K562 (cell line): ENCODE data around the gene CLP1. TPM values are rescaled to one million over a fixed set of nuclear protein-coding genes. Genes with fewer than 3 reads are reported as not detected.

ENCODE experiments used
- BCOR ChIP-seq: fragments of 450-650 bp; IDR thresholded peaks from 2 replicates; pipeline ENCODE4 v1.6.1; 2016
- CBFB ChIP-seq: sonication (generic); formaldehyde crosslinking; IDR thresholded peaks from 2 replicates; pipeline ENCODE4 v1.4.0; 2020; ENCODE audit warnings: mild to moderate bottlenecking, missing genetic modification reagents
- GATA2 ChIP-seq: sonication (generic); formaldehyde crosslinking; IDR thresholded peaks from 2 replicates; pipeline ENCODE4 v1.4.0; 2020; ENCODE audit warnings: mild to moderate bottlenecking, missing genetic modification reagents
- HNRNPLL ChIP-seq: fragments of 200-400 bp; formaldehyde crosslinking; IDR thresholded peaks from 2 replicates; pipeline ENCODE4 v1.6.1; 2017; ENCODE audit warnings: low read length, low read depth, mild to moderate bottlenecking; ENCODE audit not compliant: poor library complexity, severe bottlenecking
- HOMEZ ChIP-seq: fragments of 250-450 bp; sonication (Bioruptor Pico); IDR thresholded peaks from 2 replicates; pipeline ENCODE4 v1.4.0; 2020; ENCODE audit warnings: mild to moderate bottlenecking, moderate library complexity
- IRF9 ChIP-seq: fragments of 450-650 bp; IDR thresholded peaks from 2 replicates; pipeline ENCODE4 v1.6.1; 2016; ENCODE audit warnings: missing biosample characterization, missing genetic modification characterization
- LCOR ChIP-seq: sonication (generic); formaldehyde crosslinking; IDR thresholded peaks from 2 replicates; pipeline ENCODE4 v1.8.0; 2022; ENCODE audit warnings: mild to moderate bottlenecking, missing genetic modification reagents
- MIER1 ChIP-seq: fragments of 450-650 bp; IDR thresholded peaks from 2 replicates; pipeline ENCODE4 v1.6.1; 2016; ENCODE audit warnings: antibody characterized with exemption, mild to moderate bottlenecking, low read depth
- MYC ChIP-seq, 2 experiments: fragments of 250-450 bp in 1 of 2; sonication (Bioruptor Pico) in 1 of 2; IDR thresholded peaks; 2 replicates each; pipeline versions ENCODE4 v1.5.1 to v1.6.1; 2012 to 2021; ENCODE audit warnings: low read depth in 2 of 2, borderline replicate concordance in 1 of 2, improper control_type of control experiment in 1 of 2, low read length in 1 of 2, mild to moderate bottlenecking in 1 of 2, moderate library complexity in 1 of 2
- NR2C2 ChIP-seq, 2 experiments: fragments of 200-800 bp in 1 of 2; sonication (Bioruptor generic) in 1 of 2; sonication (generic) in 1 of 2; formaldehyde crosslinking in 1 of 2; IDR thresholded peaks; 2 replicates each; pipeline versions ENCODE4 v1.6.1 to v1.8.0; 2016 to 2022; ENCODE audit warnings: mild to moderate bottlenecking in 1 of 2, missing compliant biosample characterization in 1 of 2, missing genetic modification characterization in 1 of 2, missing genetic modification reagents in 1 of 2
- SIN3A ChIP-seq, 2 experiments: fragments of 150-350 bp in 1 of 2; IDR thresholded peaks; 2 replicates each; pipeline ENCODE4 v1.6.1; 2011 to 2016; ENCODE audit warnings: borderline replicate concordance in 2 of 2, low read depth in 2 of 2, low read length in 2 of 2, mild to moderate bottlenecking in 2 of 2, moderate library complexity in 2 of 2; ENCODE audit not compliant: control insufficient read depth in 1 of 2
- SLC30A9 ChIP-seq: fragments of 250-450 bp; sonication (Bioruptor Pico); IDR thresholded peaks from 2 replicates; pipeline ENCODE4 v1.8.0; 2022; ENCODE audit warnings: mild to moderate bottlenecking, moderate library complexity
- SMARCA5 ChIP-seq: fragments of 450-650 bp; IDR thresholded peaks from 2 replicates; pipeline ENCODE4 v1.6.1; 2016
- WHSC1 ChIP-seq: IDR thresholded peaks from one replicate; pipeline ENCODE4 v1.6.1; 2012; ENCODE audit warnings: low read length, control low read depth, inconsistent platforms
- ZNF24 ChIP-seq: fragments of 450-650 bp; IDR thresholded peaks from 2 replicates; pipeline ENCODE4 v1.6.1; 2016
- ZNF436 ChIP-seq: fragments of 250-450, 450-650 bp; sonication (Bioruptor Pico); formaldehyde crosslinking; IDR thresholded peaks from 2 replicates; pipeline ENCODE4 v1.7.0; 2020; ENCODE audit warnings: mild to moderate bottlenecking
- ZNF584 ChIP-seq: fragments of 200-800 bp; sonication (Bioruptor generic); IDR thresholded peaks from 2 replicates; pipeline ENCODE4 v1.6.1; 2016; ENCODE audit warnings: low read depth, mild to moderate bottlenecking, missing genetic modification characterization, missing compliant biosample characterization
- ZNF586 ChIP-seq: fragments of 450-650 bp; formaldehyde crosslinking; conservative IDR thresholded peaks from 2 replicates; pipeline ENCODE4 v1.4.0; 2020; ENCODE audit warnings: mild to moderate bottlenecking, moderate library complexity
- ZZZ3 ChIP-seq: fragments of 450-650 bp; IDR thresholded peaks from 2 replicates; pipeline ENCODE4 v1.6.1; 2016; ENCODE audit warnings: antibody characterized with exemption, mild to moderate bottlenecking, moderate library complexity
- polyA plus RNA-seq, 8 experiments: library from polyadenylated mRNA; depleted of rRNA in 4 of 8; stranded (reverse) in 5 of 8; unstranded in 3 of 8; fragments of >200 nt; fragmentation: Nextera tagmentation in 2 of 8; fragmentation: Illumina TruSeq in 1 of 8; extraction: Ambion mirVana in 2 of 8; extraction: Trizol in 1 of 8; gene quantifications; 2 replicates each; pipeline versions ENCODE4 v1.2.1 to v1.2.3, GENCODE V29; 2011 to 2014; ENCODE audit warnings: inconsistent platforms in 1 of 8, missing spikeins in 1 of 8
- total RNA-seq, 7 experiments: library from RNA; depleted of rRNA in 6 of 7; stranded (reverse); fragments of >200 nt in 6 of 7; fragmentation: Illumina TruSeq in 2 of 7; extraction: Trizol in 2 of 7; gene quantifications; 2 replicates each; pipeline versions ENCODE4 v1.2.1 to v1.2.3, GENCODE V29; 2011 to 2021; ENCODE audit warnings: low replicate concordance in 1 of 7
- TF ChIP-seq, protein P1 (sequence below), 2 experiments: fragments of 450-650 bp; IDR thresholded peaks; 2 replicates each; pipeline ENCODE4 v1.6.1; 2018; ENCODE audit warnings: mild to moderate bottlenecking in 2 of 2, low read depth in 1 of 2; ENCODE audit not compliant: partially characterized antibody in 2 of 2
- TF ChIP-seq, protein P2 (sequence below): sonication (generic); formaldehyde crosslinking; IDR thresholded peaks from 2 replicates; pipeline ENCODE4 v1.4.0; 2020; ENCODE audit warnings: mild to moderate bottlenecking, missing genetic modification reagents

The CLP1 gene
- total and polyA plus RNA-seq, 9 of the 15 experiments (the other 6 are each of a cell fraction or from before 2014, with no cell fraction given), result 19.1 to 46.2 (median 27.8) TPM

DNA sequence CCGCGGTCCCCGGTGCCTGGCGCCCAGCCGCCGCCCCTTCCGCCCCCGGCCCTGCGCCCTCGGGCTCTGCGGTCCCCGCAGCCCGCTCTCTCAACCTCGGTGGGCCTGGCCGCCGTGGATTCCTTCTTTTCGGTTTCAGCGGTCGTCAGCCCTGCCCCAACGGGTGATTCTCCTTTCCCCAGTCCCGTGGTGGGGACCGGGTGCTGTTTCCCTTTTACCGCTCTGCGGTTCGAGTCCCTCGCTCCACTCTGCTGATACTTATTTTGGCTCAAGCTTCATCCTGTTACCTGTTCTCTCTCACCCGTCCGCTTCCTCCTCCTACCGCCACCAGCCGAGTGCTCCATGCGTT, 10.8 kb downstream of the CLP1 start (continued):
- TF ChIP-seq SIN3A (IDR thresholded peaks at IDR 0.05; ENCODE audit: borderline replicate concordance in 2 of 2, control insufficient read depth in 1 of 2, low read depth in 2 of 2, low read length in 2 of 2) (0 out of 4 replicates have a peak, but pooled peaks of 1 of the 2 experiments have one; percentile 26), ZZZ3 (no peak), SLC30A9 (no peak), IRF9 (no peak), ZNF24 (no peak), MIER1 (no peak), GATA2 (CRISPR knock-in tag) (no peak), NR2C2 (CRISPR knock-in tag; IDR thresholded peaks at IDR 0.05) (no peak), NR2C2 (tag; IDR thresholded peaks at IDR 0.05) (no peak), HOMEZ (CRISPR knock-in tag) (no peak), CBFB (CRISPR knock-in tag) (no peak), HNRNPLL (no peak), ZNF436 (CRISPR knock-in tag) (no peak), LCOR (no peak), ZNF584 (CRISPR knock-in tag) (no peak), BCOR (no peak), SMARCA5 (no peak), WHSC1 (no peak), ZNF586 (no peak), MYC (IDR thresholded peaks at IDR 0.05; ENCODE audit: low read depth, low read length) (no peak), MYC (CRISPR knock-in tag; IDR thresholded peaks at IDR 0.05; ENCODE audit: borderline replicate concordance, low read depth) (no peak)
- TF ChIP-seq, protein P1, sequence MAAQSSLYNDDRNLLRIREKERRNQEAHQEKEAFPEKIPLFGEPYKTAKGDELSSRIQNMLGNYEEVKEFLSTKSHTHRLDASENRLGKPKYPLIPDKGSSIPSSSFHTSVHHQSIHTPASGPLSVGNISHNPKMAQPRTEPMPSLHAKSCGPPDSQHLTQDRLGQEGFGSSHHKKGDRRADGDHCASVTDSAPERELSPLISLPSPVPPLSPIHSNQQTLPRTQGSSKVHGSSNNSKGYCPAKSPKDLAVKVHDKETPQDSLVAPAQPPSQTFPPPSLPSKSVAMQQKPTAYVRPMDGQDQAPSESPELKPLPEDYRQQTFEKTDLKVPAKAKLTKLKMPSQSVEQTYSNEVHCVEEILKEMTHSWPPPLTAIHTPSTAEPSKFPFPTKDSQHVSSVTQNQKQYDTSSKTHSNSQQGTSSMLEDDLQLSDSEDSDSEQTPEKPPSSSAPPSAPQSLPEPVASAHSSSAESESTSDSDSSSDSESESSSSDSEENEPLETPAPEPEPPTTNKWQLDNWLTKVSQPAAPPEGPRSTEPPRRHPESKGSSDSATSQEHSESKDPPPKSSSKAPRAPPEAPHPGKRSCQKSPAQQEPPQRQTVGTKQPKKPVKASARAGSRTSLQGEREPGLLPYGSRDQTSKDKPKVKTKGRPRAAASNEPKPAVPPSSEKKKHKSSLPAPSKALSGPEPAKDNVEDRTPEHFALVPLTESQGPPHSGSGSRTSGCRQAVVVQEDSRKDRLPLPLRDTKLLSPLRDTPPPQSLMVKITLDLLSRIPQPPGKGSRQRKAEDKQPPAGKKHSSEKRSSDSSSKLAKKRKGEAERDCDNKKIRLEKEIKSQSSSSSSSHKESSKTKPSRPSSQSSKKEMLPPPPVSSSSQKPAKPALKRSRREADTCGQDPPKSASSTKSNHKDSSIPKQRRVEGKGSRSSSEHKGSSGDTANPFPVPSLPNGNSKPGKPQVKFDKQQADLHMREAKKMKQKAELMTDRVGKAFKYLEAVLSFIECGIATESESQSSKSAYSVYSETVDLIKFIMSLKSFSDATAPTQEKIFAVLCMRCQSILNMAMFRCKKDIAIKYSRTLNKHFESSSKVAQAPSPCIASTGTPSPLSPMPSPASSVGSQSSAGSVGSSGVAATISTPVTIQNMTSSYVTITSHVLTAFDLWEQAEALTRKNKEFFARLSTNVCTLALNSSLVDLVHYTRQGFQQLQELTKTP (IDR thresholded peaks at IDR 0.05; ENCODE audit: low read depth in 1 of 2, partially characterized antibody in 2 of 2), result peak in 1 of 2 experiments; percentile 29
- TF ChIP-seq, protein P2, sequence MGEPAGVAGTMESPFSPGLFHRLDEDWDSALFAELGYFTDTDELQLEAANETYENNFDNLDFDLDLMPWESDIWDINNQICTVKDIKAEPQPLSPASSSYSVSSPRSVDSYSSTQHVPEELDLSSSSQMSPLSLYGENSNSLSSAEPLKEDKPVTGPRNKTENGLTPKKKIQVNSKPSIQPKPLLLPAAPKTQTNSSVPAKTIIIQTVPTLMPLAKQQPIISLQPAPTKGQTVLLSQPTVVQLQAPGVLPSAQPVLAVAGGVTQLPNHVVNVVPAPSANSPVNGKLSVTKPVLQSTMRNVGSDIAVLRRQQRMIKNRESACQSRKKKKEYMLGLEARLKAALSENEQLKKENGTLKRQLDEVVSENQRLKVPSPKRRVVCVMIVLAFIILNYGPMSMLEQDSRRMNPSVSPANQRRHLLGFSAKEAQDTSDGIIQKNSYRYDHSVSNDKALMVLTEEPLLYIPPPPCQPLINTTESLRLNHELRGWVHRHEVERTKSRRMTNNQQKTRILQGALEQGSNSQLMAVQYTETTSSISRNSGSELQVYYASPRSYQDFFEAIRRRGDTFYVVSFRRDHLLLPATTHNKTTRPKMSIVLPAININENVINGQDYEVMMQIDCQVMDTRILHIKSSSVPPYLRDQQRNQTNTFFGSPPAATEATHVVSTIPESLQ, result no peak
